MM.1S (cell line): Measurements from ENCODE around the gene IL6ST.

Experiments used
- EZH2 ChIP-seq: fragments of 300-600 bp; sonication (generic); optimal IDR thresholded peaks from 2 replicates; pipeline ENCODE3; 2017; ENCODE audit warnings: low read depth, mild to moderate bottlenecking, antibody characterized with exemption, low read length, mixed read lengths
- EZH2phosphoT487 ChIP-seq: fragments of 300-600 bp; sonication (generic); IDR thresholded peaks from 2 replicates; pipeline ENCODE4 v1.6.1; 2018; ENCODE audit warnings: antibody characterized with exemption, low read length
- TF ChIP-seq, protein P1 (sequence below): fragments of 300-600 bp; sonication (generic); IDR thresholded peaks from 2 replicates; pipeline ENCODE4 v1.5.1; 2016; ENCODE audit warnings: antibody characterized with exemption, low read length, mixed read lengths

DNA sequence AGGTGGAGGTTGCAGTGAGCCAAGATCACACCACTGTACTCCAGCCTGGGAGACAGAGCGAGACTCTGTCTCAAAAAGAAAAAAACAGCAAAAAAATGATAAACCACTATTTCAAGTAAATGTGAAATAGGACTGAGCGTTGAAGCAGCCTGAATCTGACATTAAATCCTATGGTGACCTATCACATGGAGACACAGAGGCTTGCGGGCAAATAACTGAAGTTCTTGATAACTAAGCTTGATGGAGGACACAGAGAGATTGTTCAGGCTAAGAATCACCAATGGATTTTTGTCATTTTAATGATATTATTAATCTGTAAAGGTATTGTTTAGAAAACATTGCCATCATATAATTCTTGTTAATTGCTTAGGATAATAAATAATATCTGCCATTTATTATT is 15.7 kb upstream of the IL6ST start:
- TF ChIP-seq, protein P1, sequence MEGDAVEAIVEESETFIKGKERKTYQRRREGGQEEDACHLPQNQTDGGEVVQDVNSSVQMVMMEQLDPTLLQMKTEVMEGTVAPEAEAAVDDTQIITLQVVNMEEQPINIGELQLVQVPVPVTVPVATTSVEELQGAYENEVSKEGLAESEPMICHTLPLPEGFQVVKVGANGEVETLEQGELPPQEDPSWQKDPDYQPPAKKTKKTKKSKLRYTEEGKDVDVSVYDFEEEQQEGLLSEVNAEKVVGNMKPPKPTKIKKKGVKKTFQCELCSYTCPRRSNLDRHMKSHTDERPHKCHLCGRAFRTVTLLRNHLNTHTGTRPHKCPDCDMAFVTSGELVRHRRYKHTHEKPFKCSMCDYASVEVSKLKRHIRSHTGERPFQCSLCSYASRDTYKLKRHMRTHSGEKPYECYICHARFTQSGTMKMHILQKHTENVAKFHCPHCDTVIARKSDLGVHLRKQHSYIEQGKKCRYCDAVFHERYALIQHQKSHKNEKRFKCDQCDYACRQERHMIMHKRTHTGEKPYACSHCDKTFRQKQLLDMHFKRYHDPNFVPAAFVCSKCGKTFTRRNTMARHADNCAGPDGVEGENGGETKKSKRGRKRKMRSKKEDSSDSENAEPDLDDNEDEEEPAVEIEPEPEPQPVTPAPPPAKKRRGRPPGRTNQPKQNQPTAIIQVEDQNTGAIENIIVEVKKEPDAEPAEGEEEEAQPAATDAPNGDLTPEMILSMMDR, result no peak
- no peak for TF ChIP-seq EZH2
- no peak for TF ChIP-seq EZH2phosphoT487
